Natural killer cell (primary cell): ENCODE results near the gene DCTD. TPM values are rescaled to one million over a fixed set of nuclear protein-coding genes. Genes with fewer than 3 reads are reported as not detected.

Experiments used
- ATAC-seq, 3 donors: fragments of 150-1000 bp in 2 of 3; fragments of 200-7000 bp in 1 of 3; cut with Tn5 transposase; 1 replicate in 1 of 3; 2 replicates in 2 of 3; pipeline ENCODE4 v1.10.0; 2021; ENCODE audit warnings: mild to moderate bottlenecking in 2 of 3, moderate library complexity in 2 of 3
- DNase-seq, 2 donors: peaks; one replicate each; pipeline versions ENCODE4 v3.0.0 to v3.0.0-alpha.2; 2013 to 2021; ENCODE audit warnings: mixed read lengths in 1 of 2
- H3K27ac ChIP-seq: one replicate; pipeline ENCODE4 v1.5.1; 2013; ENCODE audit warnings: mild to moderate bottlenecking, low read length
- H3K27me3 ChIP-seq: one replicate; pipeline ENCODE4 v1.6.1; 2013; ENCODE audit warnings: low read length; ENCODE audit not compliant: control insufficient read depth, insufficient read depth
- H3K36me3 ChIP-seq: one replicate; pipeline ENCODE4 v1.6.1; 2013; ENCODE audit warnings: low read length; ENCODE audit not compliant: control insufficient read depth, insufficient read depth
- H3K4me1 ChIP-seq: one replicate; pipeline ENCODE4 v1.6.1; 2013; ENCODE audit warnings: low read length; ENCODE audit not compliant: control insufficient read depth, insufficient read depth
- H3K4me3 ChIP-seq: one replicate; pipeline ENCODE4 v1.5.1; 2013; ENCODE audit warnings: low read length
- H3K9me3 ChIP-seq: one replicate; pipeline ENCODE4 v1.6.1; 2013; ENCODE audit warnings: low read length; ENCODE audit not compliant: control insufficient read depth, insufficient read depth
- H3K27ac Mint-ChIP-seq, 2 donors: one replicate each; pipeline ENCODE4 v1.8.0; 2022; ENCODE audit warnings: mild to moderate bottlenecking in 2 of 2, mixed read lengths in 2 of 2, moderate library complexity in 1 of 2
- H3K27me3 Mint-ChIP-seq, 2 donors: one replicate each; pipeline ENCODE4 v1.8.0; 2022; ENCODE audit warnings: low read depth in 2 of 2, mixed read lengths in 2 of 2
- H3K36me3 Mint-ChIP-seq: one replicate; pipeline ENCODE4 v1.8.0; 2022; ENCODE audit warnings: mixed read lengths
- H3K4me1 Mint-ChIP-seq, 2 donors: one replicate each; pipeline ENCODE4 v1.8.0; 2022; ENCODE audit warnings: mixed read lengths in 2 of 2
- H3K4me3 Mint-ChIP-seq: one replicate; pipeline ENCODE4 v1.8.0; 2022; ENCODE audit warnings: mild to moderate bottlenecking, moderate library complexity, mixed read lengths
- H3K9me3 Mint-ChIP-seq, 2 donors: one replicate each; pipeline ENCODE4 v1.8.0; 2022; ENCODE audit warnings: mixed read lengths in 2 of 2
- CTCF ChIP-seq: fragments of 200-600 bp; IDR thresholded peaks from one replicate; pipeline ENCODE4 v1.8.0; 2022; ENCODE audit warnings: antibody characterized with exemption
- WGBS: methylation state at CpG from one replicate; pipeline ENCODE4 v1.1.7; 2013; ENCODE audit warnings: missing lambda C conversion rate; ENCODE audit not compliant: insufficient coverage; 5-methylcytosine and 5-hydroxymethylcytosine counted together
- intact Hi-C: fragments of 100-400 bp; cut with micrococcal nuclease; formaldehyde crosslinking; loops from one replicate; pipeline ENCODE4 v1.14.2; 2022
- total RNA-seq, 4 donors: library from RNA; stranded (reverse); fragments of 120-200 nt in 1 of 4; gene quantifications; one replicate each; pipeline versions ENCODE4 v1.2.3 to v1.2.4, GENCODE V29; 2013 to 2022

DCTD gene
- total RNA-seq, 3 donors from 2014 or later (not counting 1 experiment from before 2014, with no cell fraction given): 57.2 to 68.2 (median 68.1) TPM

DNA sequence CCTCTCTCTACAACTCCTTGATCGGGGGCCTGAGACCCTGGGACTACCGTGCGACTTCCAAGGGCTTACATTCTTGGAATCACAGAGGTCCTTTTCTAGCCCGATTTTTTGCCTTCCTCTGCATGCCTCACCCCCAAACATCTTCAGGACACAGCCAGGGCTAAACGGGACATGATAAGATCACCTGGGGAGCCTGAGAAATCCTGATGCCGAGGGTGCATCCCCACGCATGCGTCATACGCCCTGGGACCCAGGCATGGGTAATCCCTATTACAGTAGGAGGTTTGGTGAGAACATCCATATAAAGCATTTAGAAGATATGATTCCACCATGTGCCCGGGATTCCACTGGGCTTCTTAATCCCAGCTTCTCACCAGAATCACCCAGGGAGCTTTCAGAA lies 77.1 kb downstream of the DCTD start:
- Histone ChIP-seq H3K9me3 (no peaks in the 10 kb centered on the region), H3K4me1 (no peaks in the 10 kb centered on the region), H3K36me3 (no peaks in the 10 kb centered on the region), H3K27me3 (no peaks in the 10 kb centered on the region), H3K4me3 (no peak overlapping the region), H3K27ac (no peak overlapping the region)
- Mint-ChIP-seq H3K9me3 (no peaks in the 10 kb centered on the region), H3K27me3 (peaks cover 12 to 22% of the 10 kb centered on the region in 2 donors), H3K36me3 (no peaks in the 10 kb centered on the region), H3K4me3 (no peak overlapping the region), H3K27ac (no peak overlapping the region), H3K4me1 (peaks cover 14 to 27% of the 10 kb centered on the region in 2 donors)
- 86% methylated on average over 10 of the region's 10 CpGs for whole genome bisulfite sequencing
- no peak for ATAC-seq
- no peak for DNase-seq
- intact Hi-C loops: no loop called here
- TF ChIP-seq CTCF: no peak

Other genes starting within 250 kb of the DCTD start
- gene WWC2, start 181.9 kb upstream of the DCTD start, total RNA-seq: 10 to 100 TPM in 1 of 3 donors, 1 to 10 TPM in 2; 8.2 to 22.7 (median 9.2) TPM